Activated effector memory CD4-positive, alpha-beta T cell treated with Interleukin-2 at 50 U/mL for 16 hours (primary cell): Measurements from ENCODE around the gene CREB5.
"Not testable (repeated sequence)": the region's sequence is repeated elsewhere in the genome, so short reads cannot be mapped to it uniquely, and the experiment has no call there.

ENCODE experiments used
- DNase-seq: peaks from one replicate; pipeline ENCODE4 v3.0.0-alpha.2; 2020

CREB5 gene, protein sequence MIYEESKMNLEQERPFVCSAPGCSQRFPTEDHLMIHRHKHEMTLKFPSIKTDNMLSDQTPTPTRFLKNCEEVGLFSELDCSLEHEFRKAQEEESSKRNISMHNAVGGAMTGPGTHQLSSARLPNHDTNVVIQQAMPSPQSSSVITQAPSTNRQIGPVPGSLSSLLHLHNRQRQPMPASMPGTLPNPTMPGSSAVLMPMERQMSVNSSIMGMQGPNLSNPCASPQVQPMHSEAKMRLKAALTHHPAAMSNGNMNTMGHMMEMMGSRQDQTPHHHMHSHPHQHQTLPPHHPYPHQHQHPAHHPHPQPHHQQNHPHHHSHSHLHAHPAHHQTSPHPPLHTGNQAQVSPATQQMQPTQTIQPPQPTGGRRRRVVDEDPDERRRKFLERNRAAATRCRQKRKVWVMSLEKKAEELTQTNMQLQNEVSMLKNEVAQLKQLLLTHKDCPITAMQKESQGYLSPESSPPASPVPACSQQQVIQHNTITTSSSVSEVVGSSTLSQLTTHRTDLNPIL

GRCh38 chr7:28411876-28412662, at the start of gene CREB5:
Gene CREB5, plus strand, starts transcription at chr7:28412518. Its CDS starts 397 bp downstream, at chr7:28412915.
- DNase-seq, result no peak

DNA sequence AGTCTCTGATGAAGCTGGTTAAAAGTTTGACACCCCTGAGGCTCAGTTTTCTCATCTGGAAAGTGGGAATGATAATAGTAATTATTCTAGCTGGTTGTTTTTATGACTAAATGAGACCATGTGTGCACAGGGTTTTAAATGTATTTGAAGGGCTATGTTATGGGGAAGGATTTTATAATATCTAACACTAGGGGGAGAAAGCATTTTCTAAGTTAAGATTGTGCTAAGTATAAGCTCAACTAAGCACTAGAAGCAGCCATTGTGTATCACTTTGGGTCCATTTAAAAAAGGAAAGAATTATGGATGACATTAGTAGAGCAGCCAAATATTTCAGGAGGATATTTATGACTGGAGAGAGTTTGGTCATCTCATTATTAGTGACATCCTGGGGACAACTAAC, 49.5 kb upstream of the CREB5 start:
- DNase-seq, result no peak

GRCh38 chr7:28364082-28364481, 48.2 kb upstream of the CREB5 start:
- DNase-seq, result no peak

GRCh38 chr7:28369523-28369922, 42.8 kb upstream of the CREB5 start:
- no peak for DNase-seq

- no peak for DNase-seq
Measured at GRCh38 chr7:28371846-28372245, 40.5 kb upstream of the CREB5 start.

DNA sequence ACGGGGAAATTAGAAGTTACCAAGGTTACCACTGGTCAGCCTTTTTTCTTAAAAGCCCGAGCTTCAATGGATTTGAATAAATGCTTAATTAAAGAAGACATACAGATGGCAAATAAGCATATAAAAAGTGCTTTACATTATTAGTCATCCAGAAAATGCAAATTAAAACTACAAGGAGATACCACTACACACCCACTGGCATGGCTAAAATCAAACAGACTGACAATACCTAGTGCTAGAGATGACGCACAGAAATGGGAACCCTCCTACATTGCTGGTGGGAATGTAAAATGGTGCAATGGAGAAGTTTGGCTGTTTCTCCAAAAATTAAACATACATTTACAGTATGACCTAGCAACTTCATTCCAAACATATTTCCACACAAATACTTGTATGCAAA, 38.3 kb upstream of the CREB5 start:
- DNase-seq, result no peak

DNA sequence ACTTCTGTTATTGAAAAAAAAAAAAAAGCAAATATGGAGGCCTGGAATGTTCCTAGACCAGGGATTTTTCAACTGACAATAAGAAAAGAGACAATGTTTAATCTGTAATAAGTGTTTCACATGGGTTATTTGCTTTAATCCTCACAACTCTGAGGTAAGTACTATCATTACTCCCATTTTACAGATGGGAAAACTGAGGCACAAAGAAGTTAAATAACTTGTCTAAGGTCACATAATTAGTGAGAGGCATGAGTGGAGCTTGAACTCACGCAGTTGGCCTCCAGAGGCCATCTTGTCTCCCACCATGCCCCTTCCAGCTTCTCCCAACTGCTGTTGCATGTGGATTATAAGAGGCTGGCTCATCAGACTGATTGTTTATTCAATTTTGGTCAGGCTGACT, 36.6 kb upstream of the CREB5 start:
- DNase-seq, result no peak

- DNase-seq, result no peak
Measured at GRCh38 chr7:28376634-28377033, 35.7 kb upstream of the CREB5 start.

DNA sequence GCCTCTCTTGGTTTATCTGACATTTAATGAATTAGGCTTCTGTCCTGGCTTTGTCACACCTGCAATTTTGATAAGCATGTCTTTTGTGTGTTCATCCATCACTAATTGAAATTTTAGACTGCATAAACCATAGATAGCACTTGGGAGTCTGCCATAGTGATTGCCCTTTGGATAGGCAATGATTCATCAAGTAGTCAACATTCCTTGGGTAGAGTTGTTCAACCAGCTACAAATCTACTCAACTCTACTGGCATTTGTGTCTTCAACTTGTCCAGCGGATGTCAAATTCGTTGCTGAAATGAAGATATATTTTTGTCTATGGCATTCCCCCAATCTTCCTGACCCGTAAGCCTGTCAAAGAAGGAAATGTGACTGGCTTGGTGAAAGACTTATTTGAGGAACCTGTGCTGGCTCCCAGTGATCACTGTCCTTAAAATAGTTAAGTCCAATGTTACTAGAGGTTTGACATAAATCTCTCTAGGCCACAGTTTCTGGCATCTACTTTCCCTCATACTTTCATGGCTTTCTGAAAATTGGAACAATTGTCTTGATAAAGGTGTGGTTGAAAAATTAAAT, 33.7 kb upstream of the CREB5 start:
- DNase-seq, result no peak

DNA sequence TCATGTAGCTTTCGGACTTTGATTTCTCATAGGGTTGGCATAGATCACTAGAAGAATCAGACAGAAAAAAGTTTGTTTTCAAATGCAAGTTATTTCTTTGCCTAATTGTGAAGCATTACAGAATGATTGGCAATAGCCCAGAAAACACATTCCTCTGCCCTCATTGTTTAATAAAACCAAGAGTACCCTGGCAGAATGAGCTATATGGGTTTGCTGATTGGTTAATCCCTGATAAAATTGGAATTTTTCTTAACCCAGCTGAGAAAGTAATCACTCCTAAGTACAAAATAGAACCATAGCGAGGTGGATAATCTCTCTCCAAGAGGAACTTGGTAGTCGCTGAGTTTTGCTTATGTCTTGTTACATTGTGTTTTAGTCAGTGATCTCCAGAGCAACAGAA, 30.9 kb upstream of the CREB5 start:
- no peak for DNase-seq

GRCh38 chr7:28382144-28382543, 30.2 kb upstream of the CREB5 start:
- DNase-seq, result no peak

DNA sequence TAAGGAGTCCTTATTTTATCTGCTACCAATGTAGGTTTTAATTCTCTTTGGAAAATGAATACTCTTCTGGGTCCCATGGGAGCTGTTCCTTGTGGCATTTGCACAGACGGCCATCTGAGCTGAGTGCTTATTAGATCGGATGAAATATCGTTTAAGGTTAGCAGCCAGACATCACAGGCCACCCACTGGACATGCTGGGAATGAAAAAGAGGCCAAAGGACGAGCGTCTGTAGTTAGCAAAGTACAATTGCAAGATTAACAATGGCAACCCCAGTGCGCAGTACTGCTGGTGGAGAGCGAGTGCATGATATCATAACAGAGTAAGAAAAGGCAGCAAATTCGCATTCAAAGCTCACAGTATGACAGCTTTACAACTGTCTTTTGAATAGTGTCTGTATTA, 28.3 kb upstream of the CREB5 start:
- no peak for DNase-seq

DNA sequence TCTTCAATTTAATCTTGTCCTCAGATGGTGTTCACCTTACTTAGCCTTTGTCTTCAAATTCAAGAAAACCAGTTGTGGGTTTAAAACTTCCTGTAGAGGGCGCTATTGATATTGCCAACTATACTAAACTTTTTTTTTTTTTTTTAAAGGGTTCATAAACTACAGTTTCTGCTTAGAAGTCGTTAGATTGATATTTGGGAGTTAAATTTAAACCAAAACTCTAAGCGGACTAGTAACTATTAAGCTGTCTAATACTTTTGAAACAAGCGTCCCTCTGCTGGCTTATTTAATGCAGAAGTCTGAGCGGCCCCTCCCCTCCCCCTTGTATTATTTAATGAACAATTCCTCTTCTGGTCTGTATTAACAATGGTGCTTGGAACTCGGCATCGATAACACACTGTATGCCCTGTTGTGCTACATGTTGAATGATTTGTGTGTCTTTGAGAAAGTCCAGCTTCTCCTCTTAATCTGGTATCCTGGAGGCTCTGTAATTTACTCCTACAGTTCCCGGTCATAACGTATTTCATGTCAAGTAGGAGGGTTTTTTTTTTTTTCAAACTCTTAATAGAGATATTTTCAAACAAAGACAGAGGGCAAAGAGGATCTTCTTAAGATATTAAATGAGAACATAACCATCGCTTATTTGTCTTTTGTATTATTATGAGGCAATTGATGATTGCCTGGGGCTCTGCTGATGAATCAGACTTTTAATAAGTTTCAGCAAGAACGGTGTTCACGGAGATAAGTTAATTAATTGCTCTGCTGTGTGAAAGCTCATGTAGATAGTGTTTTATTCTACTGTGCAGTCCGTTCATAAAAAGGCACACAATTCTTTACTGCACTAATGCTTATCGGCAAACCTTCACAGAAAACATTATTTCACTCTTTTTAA, 22.6 kb upstream of the CREB5 start:
- DNase-seq, result no peak

GRCh38 chr7:28390426-28390825, 21.9 kb upstream of the CREB5 start:
- no peak for DNase-seq

GRCh38 chr7:28392289-28392688, 20.0 kb upstream of the CREB5 start:
- DNase-seq, result no peak

DNA sequence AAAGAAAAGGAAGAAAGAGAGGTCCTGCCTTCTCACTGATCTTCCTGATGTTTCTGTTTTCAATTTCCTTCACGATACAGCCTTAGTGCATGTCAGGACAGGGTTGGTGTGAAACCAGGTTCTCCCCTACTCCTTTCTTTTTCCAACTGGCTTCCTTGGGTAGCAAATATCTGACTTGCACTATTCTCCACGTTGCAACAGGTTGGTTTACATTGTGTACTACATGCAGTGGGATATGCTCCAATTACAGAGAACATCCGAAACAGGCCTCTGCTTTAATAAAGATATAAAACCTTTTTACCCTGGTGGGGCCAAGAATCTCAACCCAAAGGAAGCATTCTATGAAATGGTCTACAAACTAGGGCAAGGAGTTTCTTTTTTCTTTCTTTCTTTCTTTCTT, 16.9 kb upstream of the CREB5 start:
- no peak for DNase-seq

GRCh38 chr7:28395831-28396230, 16.5 kb upstream of the CREB5 start:
- no peak for DNase-seq

DNA sequence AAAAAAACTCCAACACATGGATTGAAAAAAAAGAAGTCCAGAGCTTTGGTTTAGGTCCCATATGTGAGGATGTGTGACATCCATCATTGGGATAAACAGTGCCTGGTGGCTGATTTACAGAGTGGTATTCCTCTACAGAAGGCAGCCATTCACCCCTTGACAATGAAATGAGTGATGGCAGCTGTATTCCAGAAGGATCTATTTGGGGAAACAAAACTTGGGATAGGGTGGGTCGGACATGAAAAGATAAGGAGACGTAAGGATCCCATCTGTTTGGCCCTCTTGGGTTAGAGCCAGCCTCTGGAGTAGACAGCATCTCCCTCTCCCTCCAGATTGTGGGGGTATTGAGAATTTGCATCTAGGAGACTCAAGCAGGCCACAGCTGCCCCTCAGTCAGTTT, 15.2 kb upstream of the CREB5 start:
- DNase-seq, result no peak

GRCh38 chr7:28400838-28401360, 11.4 kb upstream of the CREB5 start:
- no peak for DNase-seq

DNA sequence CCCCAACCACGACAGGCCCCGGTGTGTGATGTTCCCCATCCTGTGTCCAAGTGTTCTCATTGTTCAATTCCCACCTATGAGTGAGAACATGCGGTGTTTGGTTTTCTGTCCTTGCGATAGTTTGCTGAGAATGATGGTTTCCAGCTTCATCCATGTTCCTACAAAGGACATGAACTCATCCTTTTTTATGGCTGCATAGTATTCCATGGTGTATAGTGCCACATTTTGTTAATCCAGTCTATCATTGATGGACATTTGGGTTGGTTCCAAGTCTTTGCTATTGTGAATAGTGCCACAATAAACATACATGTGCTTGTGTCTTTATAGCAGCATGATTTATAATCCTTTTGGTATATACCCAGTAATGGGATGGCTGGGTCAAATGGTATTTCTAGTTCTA, 10.8 kb upstream of the CREB5 start:
- DNase-seq, result not testable (repeated sequence)

DNA sequence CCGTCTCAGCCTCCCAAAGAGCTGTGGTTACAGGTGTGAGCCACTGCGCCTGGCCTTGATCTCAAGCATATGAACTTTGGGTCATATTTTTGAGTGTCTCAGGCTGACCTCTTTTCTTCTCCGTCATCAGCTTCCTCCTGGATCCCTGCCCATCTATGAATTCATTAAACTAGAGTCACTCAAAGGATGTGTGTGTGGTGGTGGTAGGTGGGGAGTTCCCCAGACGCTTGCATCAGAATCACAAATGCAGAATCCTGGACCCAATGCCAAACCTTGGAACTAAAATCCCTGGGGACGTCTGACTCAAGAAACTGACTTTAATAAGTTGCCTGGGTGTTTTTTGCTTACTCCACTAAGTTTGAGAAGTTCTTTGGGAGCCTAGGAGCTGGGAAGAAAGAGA, 6.7 kb upstream of the CREB5 start:
- no peak for DNase-seq

- no peak for DNase-seq
Measured at GRCh38 chr7:28406192-28406591, 6.1 kb upstream of the CREB5 start.
